Measurements from ENCODE around the gene ATP23. TPM values are rescaled to one million over a fixed set of nuclear protein-coding genes. Genes with fewer than 3 reads are reported as not detected.

ATP23 gene
- total RNA-seq, 1 experiment from 2014 or later, result 19.1 TPM

DNA sequence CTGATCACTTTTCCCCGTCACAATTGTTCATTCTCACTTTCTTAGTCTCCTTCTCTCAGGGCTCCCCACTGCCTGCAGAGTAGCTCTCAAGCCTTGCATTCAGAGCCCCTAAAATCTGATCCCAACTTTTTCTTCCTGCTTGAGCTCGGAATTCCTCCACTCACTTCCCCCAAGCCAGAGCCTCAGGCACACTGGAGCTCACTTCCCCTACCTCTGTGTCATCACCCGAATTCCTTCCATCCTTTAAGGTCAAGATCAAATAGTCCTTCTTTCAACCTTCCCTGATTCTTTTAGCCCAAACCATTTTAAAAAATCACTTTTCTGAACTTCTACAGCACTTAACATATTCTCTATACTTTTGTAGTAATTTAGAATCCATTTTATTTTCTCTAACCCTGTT lies 34.1 kb upstream of the ATP23 start:
- DNase-seq (ENCODE audit: extremely low read depth, low read depth), result no peak

DNA sequence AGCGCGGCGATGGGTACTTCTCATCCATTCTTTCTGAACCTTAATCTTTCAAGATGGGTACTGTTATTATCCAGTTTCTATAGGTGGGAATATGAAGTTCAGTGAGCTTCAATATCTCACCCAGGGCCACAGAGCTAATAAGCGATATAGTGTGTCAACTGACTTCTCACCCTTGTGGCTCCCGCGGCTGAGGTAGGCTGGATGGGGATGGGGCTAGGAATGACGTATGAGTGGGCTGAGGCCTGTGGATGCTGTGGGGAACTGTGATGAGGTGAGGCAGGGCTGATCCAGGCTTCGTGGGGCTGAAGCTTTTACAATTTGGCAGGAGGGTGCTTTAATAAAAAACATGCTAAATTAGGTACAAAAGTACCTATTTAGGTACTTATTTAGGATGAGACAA lies 32.9 kb upstream of the ATP23 start:
- no peak for DNase-seq (ENCODE audit: extremely low read depth, low read depth)

DNA sequence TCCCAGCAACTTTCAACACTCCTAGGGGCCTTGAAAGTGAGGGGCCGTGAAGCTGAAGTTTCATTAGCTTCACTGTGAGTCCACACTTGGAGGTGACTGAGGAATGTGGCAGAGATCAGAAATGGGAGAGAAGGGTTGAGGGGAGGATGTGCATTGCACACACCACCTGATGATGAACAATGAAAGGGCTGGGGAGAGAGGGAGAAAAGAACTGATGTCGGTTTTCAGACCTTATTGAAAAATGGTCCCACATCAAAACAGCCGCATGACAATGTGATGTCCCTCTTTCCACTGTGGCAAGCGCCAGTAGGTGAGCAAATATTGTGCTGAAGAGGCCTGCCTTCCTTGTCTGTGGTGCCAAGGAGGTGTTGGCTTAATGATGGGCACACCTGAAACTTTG lies 32.3 kb upstream of the ATP23 start:
- no peak for DNase-seq (ENCODE audit: extremely low read depth, low read depth)

DNA sequence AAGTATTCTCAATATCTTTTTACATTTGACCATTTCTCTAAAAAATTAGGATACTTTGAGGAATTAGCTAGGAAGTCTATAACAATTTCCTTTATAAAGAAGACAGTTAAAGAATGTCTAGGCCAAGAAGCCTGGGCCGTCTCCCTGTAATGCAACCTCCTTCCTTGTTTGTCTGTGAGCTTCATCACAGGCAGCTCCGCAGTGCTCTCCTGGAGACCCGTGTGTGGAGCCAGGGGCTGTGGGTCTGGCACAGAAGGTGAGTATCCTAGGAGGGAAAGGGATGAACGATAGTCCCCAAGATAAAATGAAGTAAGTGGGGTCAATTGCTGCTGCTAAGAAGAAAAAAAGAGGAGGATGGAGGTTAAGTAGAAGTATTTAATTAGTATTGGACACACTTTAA lies 31.8 kb upstream of the ATP23 start:
- no peak for DNase-seq (ENCODE audit: extremely low read depth, low read depth)

DNA sequence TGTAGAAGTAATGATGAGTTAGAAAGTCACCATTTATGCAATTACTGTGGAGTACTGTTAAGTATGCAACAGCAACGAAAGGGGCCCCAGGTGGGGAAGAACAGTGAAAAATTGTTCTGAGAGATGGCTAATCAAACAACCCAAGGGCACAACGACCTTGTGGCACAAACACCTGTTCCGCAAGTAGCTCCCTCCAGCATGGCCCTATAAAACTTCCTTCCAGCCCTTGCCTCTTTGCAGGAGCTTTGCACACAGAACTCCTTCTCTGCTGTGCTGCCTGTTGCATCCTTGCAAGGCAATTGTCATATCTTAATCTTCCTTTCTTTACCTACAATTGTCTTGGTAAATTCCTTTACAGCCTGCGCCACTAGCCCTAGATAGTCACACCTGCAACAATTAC lies 23.2 kb upstream of the ATP23 start:
- DNase-seq (ENCODE audit: extremely low read depth, low read depth), result no peak

DNA sequence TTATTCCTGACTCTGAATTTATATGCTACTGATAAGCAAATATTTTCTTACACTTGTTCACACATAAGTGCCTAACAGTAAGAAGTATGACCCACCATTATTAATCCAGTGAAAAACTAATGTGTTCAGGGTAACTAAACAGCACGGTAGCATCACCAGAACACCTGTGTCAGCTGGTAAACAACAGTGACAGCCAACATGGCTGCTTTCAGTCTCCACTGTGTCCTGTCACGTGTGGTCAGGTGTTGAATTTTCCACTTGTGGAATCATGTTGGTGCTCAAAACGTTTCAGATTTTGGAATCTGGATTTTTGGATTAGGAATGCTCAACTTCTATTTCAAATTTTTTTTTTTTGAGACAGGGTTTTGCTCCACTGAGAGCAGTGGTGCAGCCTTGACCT lies 14.3 kb upstream of the ATP23 start:
- DNase-seq (ENCODE audit: extremely low read depth, low read depth), result no peak

DNA sequence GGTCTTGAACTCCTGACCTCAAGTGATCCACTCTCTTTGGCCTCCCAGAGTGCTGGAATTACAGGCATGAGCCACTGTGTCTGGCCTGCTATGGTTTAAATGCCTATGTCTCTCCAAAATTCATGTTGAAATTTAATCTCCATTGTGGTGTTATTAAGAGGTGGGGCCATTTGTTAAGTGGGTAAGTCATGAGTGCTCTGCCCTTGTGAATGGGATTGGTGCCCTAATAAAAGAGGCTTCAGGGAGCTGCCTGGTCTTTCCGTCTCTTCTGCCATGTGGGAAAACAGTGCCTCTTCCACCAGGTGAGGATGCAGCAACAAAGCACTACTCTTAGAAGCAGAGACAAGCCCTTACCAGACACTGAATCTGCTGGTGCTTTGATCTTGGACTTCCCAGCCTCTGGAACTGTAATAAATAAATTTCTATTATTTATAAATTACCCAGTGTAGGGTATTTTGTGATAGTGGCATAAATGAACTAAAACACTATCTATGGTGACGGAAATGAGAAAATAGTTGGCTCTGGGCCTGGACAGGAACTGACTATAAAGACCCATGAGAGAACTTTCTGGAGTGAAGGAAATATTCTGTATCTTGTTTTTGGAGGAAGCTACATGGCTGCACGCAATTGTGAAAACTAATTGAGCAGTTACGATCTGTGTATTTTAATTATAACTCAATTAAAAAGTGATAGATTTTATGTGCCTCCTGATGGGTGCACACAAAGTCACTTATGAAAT lies 12.1 kb upstream of the ATP23 start:
- DNase-seq (ENCODE audit: extremely low read depth, low read depth), result no peak

DNA sequence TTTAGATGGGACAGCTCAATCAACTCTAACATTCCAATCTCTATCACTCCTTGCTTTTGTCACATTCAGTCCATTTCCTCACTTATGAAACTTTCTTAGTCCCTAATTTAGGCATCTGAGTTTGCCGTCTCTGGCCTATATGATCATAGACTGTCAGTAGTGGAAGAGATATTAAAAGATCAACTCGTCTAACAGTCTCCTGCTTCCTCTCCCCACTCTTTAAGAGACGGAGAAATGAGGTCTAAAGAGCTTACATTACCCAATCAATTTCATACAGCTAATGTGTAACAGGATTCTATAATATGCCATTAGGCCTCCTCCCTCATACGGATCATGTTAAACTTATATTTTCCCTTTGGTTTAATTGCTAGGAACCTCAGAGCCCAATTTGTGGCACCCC lies 6.5 kb upstream of the ATP23 start:
- DNase-seq (ENCODE audit: extremely low read depth, low read depth), result no peak

DNA sequence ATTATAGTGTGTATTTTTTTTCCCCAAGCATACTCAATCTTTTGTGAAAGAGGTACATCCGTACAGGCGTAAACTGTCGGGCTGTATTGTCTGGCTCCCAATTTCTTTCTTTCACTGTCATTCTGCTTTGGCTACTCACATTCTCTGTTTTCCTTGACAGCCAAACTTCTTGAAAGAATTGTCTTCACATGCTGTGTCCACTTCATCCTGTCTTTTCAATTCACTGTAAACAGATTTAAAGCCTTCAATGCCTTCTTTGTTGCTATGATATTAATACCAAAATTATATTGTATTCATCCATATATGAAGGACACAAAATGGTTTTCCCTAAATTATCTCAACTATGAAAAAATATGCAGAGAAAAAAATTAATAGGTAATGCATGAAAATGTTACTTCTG lies 6.0 kb upstream of the ATP23 start:
- DNase-seq (ENCODE audit: extremely low read depth, low read depth), result no peak

DNA sequence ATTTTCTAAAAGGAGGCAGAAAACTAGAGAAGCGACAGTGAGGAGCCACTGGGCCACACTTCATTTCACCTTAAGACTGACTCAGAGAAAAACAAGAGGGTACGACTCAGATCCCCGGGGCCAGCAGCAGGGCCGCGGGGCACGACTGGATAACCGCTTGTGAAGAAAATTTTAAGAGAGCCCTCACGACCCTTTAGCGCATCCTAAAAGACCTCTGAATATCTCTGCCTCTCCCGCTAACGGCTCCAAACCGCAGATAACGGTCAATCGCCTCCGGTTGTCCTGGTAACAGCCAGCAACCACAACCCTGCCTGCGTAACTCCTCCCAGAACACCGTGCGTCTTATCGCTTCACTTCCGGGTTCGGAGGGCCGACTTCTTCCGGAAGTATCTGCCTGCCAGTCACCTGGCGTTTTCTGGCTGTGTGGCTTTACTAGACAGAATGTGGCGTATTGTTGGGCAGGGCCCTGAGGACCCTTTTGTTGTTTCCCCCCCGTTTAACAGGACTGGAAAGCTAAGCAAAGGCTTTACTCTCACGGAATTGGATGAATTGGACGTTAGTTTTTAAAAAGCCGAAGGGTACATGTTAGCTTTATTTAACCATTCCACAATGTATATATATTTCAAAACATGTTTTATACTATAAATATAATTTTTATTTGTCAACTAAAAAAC lies 5.4 kb upstream of the ATP23 start:
- peak; percentile 93 for DNase-seq (ENCODE audit: extremely low read depth, low read depth)

DNA sequence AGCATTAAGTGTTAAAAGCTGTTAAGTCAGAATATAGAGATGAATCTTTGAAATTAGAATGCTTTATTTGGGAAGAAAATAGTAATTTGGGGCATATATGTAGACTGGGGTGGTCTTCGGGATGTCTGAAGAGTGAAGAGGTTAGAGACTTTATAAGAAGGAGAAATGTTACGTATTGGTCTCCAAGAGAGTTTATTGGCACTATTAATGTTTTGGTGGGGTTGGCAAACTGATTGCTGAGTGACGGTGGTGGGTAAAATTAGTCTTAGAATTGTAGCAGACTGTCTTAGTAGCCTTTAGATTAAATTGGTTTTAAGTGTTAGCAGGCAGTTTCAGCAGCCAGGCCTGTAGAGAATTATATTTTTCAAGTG lies 4.9 kb upstream of the ATP23 start:
- DNase-seq (ENCODE audit: extremely low read depth, low read depth), result no peak

DNA sequence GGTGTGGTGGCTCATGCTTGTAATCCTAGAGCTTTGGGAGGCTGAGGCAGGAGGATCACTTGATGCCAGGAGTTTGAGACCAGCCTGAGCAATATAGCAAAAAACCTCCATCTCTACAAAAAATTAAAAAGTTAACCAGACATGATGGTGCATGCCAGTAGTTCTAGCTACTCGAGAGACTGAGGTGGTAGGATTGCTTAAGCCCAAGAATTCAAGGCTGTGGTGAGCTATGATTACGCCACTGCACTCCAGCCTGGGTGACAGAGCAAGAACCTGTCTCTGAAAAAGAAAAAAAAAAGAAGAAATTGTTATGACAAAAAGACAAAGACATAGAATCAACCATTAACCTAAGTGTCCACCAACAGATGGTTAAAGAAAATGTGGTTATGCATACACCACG lies 2.1 kb upstream of the ATP23 start:
- DNase-seq (ENCODE audit: extremely low read depth, low read depth), result no peak

DNA sequence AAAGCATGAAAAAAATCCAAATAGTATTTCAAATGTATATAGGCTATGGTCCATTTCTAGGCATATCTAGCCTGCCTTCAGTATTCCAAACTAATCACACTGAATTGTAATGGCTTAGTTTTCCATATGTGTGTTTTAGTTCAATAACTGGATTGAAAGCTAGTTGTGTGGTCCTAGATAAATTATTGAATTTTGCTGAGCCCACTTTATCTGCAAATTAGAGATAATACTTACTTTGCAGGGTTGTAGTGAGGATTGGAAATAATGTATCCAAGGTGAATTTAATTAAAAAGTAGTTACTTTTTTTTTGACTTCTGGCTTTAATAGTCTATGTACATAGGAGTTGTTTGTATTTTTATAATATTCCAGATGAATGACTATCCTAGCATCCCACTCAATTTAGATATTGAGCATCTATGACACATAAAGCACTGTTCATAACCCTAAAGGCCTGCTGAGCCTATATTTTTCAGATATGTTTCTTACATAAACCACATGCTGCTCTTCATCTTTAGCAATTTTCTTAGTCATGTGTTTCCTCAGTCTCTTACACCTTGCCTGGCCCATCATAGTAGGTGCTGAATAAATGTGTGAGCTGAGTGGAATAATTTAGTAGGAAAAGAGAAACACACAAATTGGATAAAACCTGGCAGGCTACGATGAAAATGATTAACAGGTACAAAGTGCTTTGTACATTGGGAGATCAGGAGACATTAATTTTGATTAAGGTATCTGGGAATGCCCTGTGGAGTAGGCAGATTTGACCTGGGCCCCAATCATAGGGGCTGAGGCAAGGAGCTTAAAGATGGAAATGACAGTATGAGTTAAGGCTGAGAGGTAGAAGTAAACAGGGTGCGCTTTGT lies 1.1 kb upstream of the ATP23 start:
- no peak for DNase-seq (ENCODE audit: extremely low read depth, low read depth)

DNA sequence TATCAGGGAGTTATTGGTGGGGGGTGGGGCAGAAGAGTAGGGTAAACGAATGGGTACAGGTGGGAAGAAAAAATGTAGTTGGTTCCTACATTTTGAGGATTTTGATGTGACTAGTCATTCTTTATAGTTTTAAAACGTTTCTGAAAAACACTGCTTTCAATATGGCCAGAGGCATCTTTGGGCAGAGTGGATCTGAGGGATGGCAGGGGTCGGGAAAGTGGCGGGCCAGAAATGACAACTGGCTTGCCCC lies 527 bp upstream of the ATP23 start:
- no peak for DNase-seq (ENCODE audit: extremely low read depth, low read depth)

DNA sequence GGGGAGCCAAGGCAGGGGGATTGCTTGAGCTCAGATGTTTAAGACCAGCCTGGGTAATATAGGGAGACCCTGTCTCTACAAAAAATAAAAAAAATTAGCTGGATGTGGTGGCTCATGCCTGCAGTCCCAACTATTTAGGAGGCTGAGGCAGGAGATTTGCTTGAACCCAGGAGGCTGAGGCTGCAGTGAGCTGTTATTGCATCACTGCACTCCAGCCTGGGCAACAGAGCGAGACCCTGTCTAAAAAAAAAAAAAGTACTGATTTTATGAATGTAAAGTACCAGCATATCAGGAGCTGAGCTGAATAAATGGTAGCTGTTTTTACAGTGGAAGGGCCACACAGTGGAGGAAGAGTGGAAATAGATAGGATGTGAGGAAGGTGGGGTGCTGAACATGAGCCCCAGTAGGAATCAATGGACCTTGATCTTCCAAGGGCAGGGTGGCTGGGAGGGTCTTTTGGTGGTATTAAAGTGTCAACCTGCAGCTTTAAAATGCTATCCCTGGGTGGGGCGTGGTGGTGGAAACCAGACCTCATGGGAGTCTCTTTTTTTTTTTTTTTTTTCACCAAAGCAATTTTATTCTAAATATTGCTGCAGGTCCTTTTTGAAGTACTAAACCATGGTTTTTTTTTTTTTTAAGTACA lies 2.2 kb downstream of the ATP23 start:
- no peak for DNase-seq (ENCODE audit: extremely low read depth, low read depth)

DNA sequence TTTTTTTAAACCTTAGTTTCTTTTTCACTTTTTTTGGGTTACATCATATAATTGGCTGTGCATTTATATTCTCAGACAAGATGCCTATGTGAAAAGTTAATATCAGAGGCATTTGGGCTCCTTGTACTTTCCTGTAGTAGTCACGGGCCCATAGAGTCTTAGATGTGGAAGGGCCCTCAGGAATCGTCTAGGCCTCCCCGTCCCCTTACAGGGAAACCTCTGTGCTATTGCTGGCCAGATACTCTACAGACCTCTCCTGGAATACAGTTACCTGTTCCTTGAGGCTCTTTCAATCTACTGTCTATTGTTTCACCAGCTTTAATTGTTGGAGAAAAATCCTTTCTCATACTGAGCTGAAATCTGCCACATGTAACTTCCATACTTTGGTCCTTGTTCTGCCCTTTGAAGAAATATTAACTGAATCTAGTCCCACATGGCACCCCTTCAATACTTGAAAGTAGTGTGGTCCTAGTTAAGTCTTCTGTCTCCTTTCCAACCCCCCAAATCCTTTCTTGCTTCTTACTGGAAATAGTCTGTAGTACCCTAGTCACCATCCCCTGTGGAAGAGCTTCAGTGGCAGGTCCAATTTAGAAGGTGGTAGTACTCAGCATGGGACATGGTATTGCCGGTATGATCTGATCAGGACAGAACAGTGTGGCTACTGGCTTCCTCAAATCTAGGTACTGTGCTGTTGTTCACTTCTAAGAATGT lies 3.1 kb downstream of the ATP23 start:
- no peak for DNase-seq (ENCODE audit: extremely low read depth, low read depth)

DNA sequence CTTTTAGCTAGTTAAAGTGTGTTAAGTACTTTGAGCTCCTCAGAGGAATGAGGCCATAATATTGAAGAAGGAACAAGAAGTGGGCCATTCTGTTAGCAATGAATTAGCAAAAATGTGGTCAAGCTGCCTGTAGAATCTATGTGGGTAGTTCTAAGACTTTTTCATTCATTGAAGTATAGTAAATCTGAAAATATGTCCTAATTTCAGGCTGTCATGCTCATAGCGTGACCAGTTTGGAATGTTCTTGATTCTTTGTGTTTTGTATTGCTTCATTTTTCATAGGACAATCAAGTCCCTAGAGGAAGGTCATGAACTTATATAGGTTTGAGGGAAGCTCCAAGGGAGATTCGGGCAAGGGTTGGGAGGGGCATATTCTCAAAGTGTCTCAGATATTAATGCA lies 11.4 kb downstream of the ATP23 start:
- DNase-seq (ENCODE audit: extremely low read depth, low read depth), result no peak

DNA sequence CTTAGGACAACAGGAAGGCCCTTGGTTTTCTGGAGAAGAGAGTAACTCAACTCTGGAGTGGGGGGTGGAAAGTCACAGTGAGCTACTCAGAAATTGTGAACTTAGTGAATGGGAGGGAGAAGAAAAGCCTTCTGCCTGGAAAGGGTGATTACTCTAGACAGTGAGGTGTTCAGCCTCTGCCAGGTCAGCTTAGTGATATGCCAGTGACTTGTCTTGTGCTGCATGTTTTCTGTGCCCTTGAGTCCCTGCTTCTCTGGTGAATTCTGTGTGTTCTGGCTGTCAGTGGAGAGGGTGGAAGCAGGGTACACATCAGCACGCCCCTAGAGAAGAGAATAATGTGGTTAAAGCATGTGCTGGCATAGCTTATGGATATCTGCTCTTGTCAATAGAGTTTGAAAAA lies 13.4 kb downstream of the ATP23 start:
- no peak for DNase-seq (ENCODE audit: extremely low read depth, low read depth)

DNA sequence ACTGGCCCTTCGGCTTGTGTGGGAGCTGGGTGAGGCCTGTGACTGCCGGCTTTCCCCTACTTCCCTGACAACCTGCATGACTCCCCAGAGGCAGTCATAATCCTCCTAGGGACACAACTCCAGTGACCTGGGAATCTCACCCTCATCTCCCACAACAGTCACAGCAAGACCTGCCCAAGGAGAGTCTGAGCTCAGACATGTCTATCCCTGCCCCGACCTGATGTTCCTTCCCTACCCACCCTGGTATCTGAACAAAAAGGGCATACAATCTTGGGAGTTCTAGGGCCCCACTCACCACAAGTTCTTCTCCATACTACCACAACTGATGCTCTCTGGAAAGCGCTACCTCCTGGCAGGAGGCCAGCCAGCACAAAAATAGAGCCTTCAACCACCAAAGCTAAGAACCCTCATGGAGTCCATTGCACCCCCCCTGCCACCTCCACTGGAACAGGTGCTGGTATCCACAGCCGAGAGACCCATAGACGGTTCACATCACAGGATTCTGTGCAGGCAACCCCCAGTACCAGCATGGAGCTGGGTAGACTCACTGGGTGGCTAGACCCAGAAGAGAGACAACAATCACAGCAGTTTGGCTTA lies 16.8 kb downstream of the ATP23 start:
- DNase-seq (ENCODE audit: extremely low read depth, low read depth), result no peak

DNA sequence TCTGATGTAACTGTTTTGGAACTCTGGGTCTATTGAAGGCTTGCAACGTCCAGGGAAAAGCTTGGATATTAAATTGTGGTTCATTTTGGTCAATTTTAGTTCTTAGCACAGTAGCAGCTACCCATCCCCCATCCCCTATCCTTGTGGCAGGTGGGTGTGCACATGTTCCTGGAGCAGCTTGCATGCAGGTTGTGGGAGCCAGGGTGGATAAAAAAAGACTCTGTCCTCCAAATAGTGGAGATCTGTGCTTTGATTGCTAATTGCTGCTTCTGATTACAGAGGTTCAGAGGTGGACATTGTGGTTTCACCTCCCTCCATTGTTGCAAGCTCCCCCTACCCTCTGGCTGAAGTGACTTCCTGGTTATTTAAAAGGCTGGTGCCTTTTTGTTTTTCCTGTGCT lies 23.1 kb downstream of the ATP23 start:
- DNase-seq (ENCODE audit: extremely low read depth, low read depth), result no peak

DNA sequence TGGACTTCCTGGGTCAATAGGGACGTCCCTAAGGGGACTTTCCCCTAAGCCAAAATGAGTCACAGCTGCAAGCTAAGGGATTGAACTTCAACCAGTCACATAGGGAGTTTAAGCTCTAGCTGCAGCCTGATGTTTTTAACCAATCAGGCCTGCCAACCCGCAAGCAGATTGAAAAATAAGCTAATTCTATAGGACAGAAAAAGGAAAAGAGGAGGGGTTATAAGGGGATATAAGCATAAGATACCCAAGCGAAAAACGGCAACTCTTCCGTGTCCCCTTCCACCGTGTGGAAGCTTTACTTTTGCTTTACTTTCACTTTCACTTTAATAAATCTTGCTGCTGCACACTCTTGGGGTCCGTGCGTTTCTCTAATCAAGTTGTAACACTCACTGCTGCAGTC lies 24.4 kb downstream of the ATP23 start:
- DNase-seq (ENCODE audit: extremely low read depth, low read depth), result no peak
